UCSD-AML1 (cell line): ENCODE measurements around the gene TRIM62.

Source experiments
- DNase-seq: peaks from one replicate; lab custom pipeline; 2025; ENCODE audit not compliant: unreplicated experiment; lab: John Stamatoyannopoulos, UW

Gene TRIM62

DNA sequence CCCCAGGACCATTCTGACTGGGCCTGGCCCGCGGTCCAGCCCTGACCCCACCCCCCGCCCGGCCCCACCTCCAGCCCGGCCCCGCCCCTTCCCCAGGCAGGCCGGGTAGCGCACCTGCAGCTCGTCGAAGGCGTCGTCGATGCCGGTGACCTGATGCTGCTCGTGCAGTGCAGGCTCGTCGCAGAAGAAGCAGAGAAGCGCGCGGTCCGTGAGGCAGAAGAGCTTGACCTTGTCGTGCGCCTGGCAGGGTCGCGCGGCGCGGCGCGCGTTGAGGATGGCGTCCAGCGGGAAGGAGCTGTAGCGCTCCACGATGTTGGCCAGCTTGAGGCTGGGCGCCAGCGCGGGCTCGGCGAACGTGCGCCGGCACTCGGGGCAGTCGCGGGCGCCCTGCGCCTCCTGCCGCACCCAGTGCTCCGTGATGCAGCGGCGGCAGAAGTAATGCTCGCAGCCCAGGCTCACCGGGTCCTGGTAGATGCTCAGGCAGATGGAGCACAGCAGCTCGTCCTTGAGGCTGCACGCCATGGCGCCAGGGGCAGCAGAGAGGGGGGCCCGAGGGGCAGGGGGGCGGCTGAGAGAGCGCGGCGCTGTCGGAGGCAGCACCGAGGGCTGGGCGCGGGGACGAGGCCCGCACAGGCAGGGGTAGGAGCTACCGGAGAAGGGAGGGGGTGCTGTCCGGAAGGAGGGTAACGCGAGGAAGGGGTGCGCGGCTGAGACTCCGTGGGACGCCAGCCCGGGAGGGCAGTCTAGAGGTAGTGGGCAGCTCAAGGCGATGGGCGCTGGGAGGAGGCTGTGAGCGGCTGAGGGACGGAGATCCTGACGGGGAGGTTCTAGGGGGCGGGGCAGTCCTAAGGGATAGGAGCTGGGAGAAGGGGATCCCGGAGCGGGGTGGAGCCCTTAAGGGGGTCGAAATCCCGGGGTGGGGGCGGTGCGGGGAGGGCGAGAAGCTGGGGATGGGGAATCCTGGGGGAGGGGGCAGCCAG lies 642 bp downstream of the TRIM62 start:
- peak; percentile 85 for DNase-seq

DNA sequence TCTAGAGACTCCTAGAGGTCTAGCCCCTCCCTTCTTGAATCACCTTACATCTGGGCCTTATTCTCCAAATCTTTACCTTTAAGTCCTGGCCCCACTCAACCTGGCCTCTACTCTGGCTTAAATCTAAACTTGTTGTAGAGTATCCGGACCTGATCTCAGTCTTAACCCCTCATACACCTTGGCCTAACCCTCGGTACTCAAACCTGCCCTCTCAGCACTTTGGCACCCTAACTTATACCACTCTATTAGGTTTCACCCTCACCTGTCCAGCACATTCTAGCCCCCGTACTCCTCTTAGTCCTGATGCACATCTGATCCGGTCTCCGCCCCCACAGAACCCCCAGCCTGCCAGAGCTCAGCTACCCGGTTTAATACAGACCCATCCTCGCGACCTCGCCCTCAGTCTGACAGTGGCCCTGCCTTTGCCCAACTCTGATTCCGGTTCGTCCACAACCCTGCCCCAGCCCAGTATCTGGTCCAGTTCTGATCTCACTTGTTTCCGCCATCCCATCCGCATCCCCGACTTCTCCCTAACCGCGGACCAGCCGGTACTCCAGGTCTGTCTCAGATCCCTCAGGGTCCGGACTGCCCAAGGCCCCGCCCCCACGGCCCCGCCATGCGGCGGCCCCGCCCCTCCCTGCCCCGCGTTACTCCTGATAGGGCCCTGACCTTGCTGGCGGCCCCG lies 1.5 kb downstream of the TRIM62 start:
- no peak for DNase-seq

DNA sequence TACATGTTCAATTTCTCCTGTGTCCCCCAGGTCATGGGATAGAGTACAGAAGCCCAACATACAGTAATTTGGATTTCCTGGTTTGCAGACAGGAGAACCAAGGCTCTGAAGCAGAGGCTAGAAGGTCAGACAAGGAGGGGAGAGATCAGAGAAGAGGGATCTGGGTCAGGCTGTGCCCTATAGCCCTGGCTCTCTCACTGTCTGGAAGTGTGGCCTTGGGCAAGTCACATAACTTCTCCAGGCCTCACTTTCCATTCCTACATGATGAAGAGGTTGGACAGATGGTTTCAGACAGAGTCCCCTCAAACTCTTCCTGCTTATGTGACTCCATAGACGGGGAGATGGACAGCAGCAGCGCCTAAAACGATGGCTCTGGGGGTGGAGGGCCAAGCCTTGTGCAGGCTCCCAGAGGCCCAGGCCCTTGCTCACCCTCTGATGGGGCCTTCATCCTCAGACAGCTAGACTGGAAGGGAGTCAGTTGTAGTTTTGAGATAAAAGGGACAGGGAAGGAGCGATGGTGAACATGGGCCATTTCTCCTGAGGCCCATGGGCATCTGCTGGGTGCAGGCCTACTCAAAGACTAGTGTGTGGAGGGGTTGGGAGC lies 2.9 kb downstream of the TRIM62 start:
- no peak for DNase-seq

DNA sequence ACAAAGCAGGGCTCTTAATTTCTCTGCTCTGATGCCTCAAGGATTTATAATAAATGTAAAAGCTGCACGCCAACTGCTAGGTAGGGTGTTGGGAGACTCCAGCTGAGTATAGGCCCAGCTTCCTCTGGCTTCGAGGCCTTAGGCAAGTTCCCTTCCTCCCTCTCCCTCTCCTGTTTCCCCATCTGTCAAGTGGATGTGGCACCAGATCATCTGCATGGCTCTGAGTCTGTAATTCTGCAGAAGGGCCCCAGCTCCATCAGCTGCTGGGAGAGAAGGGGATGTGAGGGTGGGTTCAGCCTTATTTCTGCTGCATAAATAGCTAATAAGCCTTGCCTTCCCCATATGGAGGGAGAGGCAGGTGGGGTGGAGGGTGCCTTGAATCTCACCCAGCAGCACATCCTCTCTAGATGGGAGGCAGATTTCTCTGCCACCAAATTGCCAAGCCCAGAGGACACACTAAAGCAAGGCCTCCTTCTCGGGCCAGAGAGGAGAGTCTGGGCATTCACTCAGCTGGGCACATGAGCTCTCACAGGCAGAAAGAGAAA lies 3.8 kb downstream of the TRIM62 start:
- no peak for DNase-seq

DNA sequence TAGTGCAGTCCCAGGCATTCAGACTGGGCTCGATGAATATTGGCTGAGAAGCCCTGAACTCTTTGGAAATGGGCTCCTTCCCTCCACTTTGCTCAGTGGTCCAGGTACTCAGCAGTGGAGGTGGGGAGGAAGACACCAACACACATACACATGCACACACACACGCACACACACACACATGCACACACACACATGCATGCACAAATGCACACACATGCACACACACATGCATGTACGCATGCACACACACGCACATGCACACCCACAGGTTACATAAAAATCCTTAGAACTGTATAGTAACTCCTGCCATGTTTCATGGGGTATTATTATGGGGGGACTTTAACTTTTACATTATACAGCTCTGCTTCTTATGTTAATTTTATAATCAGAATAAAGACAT lies 5.0 kb downstream of the TRIM62 start:
- DNase-seq, result no peak

DNA sequence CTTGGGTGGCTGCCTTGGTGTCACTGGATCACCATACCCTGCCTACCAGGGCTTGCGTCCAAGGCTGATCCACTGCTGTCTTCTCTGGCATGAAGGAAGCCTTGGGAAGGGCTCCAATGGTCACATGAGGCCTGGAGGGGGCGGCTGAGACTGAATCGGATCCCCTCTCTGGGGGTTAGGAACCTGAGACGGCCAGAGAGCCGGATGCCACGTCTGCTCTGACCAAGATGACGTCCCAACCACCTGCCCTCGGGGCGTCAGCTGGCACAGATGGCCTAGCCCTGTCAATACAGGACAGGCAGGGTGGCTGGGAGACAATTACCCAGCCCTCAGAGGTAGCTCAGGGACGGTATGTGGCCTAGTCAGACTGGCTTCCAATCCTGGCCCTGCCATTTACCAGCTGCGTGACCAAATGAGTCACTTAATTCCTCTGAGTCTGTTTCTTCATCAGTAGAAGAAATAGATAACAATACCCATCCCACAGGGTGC lies 5.4 kb downstream of the TRIM62 start:
- no peak for DNase-seq

- DNase-seq, result no peak
Observed at GRCh38 chr1:33175865-33176264, 6.0 kb downstream of the TRIM62 start.

DNA sequence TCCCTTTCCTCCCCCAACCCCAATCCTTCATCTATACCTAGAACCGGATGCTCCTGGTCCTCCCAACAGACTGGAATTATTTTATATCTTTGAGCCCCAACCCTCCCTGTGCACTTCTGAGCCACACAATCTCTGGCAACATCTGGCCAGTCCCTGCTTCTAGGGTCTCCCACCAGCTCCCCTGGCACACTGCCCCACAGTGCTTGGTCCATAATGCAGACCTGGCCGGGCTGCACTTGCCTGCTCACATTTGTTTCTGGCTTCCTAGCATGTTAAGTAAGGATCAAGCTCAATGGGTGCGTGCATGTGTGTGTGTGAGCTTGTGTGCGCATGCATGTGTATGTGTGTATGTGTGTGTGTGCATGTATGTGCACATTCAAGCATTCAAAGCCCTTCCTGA lies 8.8 kb downstream of the TRIM62 start:
- DNase-seq, result no peak

DNA sequence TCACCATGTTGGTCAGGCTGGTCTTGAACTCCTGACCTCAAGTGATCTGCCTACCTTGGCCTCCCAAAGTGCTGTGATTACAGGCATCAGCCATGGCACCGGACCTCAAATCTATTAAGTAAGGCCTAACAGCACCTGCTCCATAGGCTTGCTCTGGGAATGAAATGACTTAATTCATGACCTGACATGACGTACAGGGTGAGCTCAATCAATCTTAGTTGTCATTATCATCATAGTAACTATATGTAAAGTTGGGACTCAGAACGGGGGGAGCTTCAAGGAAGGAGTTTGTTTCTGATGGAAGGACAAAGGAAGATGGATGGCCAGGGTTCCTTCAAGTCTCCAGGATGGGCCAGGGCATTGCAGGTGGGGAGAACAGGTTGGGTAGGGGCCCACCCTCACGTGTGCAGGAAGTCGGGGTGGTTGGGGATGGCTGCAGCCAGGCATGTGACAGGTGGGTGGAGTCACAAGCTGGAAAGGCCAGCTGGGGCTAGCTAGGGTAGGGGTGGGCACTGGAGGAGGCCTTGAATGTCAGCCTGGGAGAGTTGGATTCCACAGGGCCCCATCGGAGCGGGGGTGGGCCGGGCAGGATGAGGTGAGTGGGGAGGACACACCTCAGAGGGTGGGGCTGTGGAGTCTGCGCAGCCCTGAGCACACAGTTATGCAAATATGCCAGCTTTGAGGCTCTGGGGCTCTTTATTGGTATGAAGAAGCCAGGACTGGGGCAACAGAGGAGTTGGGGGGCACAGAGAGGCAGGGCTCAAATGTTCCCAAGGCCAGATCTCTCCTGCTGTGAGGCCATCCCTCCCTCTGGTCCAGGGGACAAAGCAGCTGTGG lies 9.6 kb downstream of the TRIM62 start:
- DNase-seq, result no peak

DNA sequence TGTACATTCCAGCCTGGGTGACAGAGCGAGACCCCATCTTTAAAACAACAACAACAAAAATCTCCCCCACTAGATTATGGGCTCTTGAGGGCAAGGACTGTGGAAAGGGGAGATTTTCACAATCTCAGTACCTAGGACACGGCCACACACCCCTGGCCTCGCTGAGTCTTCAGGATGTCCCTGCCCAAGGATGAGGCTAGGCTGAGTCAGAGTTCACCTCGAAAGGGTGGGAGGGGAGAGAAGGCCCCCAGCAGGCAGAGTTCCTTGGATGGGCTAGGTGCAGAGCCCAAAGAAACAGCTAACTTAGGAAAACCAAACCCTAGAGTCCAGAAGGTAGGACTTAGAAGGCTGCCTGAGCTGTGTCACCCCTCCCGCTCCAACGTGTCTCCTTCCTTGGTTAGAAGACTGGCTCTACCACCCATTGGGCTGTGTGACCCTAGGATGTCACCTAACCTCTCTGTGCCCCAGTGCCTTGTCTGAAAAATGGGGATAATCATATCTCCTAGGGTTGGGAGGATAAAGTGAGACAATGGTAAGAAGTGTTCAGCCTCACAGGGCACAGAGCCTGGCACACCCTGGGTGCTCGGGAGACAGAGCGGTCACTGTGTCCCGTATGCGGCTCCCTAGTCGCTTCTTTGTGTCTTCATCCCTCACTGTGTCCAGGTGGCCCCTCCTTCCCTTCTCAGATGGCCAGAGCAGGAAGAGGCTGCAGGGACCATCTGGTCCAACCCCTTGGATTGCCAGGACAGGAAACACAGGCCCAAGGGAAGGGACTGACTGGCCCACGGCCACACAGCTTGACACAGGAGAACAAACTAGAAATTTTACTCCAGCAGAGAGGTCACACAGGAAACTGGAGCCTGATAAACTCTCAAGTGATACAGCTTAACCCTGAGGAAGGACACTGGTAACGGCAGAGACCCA lies 11.2 kb downstream of the TRIM62 start:
- DNase-seq, result no peak

DNA sequence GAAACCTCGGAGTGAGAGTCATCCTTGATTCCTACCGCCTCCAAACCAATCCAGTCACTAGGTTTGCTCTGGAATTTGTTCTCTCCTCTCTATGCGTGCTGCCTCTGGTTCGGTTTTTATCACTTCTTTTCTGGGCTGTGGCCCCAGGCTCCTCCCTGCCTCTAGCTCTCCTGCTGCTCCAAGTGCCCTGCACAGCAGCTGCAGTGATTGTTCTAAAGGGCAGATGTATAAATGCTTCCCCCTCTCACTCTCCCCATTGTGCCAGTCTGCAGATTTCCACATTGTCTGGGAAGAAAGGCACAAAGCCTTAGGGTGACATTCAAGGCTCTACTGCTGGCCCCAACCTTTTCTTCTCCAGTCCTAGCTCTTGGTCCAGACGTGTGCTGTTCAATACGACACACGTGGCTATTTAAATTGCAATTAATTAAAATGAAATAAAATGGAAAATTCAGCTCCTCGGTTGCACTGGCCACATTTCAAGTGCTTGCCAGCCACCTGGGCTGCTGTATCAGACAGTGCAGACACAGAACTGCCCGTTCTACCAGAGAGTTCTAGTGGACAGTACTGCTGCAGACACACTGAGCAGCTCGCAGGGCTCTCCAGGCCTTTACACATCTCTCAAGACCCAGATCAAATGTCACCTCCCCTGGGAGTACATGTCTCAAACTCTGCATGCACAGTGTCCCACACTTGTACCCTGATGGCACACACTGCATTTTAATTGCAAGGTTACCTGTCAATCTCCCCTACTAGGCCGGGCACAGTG lies 12.4 kb downstream of the TRIM62 start:
- DNase-seq, result no peak

DNA sequence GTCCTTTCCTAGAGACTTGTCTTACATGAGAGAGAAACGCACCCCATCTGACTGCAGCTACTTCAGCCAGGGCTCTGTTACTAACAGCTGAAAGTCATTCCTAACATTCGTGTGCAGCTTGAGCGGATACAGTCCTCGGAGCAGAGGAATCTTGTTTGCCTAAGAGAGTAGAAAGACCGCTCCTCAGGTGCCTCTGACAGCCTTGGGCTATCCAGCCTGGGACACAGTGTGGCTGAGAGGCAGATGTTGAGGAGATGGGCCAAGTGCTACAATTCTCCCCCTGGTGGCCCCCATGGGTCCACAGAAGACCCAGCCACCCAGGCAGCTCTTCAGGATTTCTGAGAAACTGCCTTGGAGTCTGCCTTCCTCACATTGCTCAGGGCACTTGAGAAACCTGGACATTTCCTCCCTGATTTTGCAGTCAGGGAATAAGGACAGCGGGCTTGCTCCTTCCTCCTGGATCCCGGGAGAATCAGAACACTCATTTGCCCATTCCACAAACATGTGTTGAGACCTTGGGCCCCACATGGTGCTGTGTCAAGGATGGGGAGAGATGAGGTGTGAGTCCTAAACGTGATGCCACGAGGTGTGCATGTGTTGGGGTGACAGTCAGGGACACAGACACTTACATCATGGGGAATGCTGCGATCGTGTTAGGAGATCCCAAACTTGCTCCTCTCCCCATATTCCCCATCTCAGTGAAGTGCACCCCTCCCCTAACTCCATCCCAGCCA lies 13.1 kb downstream of the TRIM62 start:
- DNase-seq, result no peak

DNA sequence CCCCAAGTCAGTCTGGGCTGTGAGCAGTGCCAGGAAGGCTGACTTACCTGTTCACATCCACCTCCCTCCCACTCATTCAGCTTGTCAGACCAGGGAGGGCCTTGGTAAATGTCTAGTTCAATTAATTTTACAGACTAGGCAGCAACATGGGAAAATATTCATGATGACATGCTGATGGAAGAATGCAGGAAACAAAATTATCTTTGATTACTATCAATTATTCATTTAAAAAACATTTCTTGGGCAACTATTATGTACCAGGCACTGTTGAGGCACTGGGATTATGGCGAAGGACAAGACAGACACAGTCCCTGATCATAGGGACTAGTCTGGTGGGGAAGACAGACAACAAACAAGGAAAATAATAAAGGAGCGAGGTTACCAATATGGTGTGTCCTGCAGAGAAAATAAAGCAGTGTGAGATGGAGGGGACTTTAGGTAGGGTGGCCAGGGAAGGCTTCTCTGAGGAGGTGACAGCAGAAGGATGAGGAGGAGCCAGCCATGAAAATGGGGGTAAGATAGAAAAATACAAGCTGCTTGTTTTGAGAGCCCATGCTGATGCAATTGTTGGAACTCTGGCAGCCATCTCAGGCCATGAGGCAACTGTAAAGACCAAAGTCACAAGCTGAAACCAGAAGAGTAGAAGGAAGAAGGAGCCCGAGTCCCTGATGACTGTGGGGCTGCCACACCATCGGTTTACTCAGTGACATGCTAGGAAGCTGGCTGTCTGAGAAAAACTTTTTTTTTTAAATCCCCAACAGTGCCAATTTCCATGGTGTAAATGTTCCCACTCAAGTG lies 14.0 kb downstream of the TRIM62 start:
- no peak for DNase-seq

DNA sequence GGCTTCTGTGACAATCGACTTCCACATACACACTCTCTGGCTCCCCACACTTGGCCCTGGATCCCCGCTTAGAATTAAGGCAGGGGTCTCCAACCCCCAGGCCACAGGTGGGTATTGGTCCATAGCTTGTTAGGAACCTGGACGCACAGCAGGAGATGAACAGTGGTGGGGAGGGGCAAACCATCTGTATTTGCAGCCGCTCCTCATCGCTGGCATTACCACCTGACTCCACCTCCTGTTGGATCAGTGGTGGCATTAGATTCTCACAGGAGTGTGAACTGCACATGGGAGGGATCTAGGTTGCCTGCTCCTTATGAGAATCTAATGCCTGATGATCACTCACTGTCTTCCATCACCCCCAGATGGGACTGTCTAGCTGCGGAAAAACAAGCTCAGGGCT lies 16.0 kb downstream of the TRIM62 start:
- DNase-seq, result no peak

DNA sequence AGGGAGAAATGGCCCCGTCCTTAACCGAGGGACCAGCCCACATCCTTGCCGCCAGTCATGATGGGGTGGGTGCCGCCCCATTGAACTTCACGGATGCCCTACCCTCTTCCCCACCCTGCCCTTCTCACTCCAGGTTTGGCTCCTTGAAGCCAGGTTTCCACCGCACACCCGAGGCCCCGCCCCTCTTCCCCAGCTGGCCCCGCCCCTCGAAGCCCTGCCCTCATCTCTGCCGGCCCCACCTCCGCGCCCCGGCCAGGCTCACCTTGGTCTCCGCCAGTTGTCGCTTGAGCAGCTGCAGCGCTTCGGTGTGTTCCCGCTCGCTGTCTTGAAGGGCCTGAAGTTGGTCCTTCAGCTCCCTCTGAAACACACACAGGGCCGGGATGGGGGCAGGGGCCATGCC lies 16.6 kb downstream of the TRIM62 start:
- DNase-seq, result no peak

- DNase-seq, result no peak
Observed at GRCh38 chr1:33163621-33164519, 18.0 kb downstream of the TRIM62 start.
